ENCODE measurements around the gene SORCS3. TPM values are rescaled to one million over a fixed set of nuclear protein-coding genes. Genes with fewer than 3 reads are reported as not detected.

SORCS3 gene
- polyA plus RNA-seq, 1 donor (not counting 4 experiments of a cell fraction or from before 2014, with no cell fraction given) = not detected

DNA sequence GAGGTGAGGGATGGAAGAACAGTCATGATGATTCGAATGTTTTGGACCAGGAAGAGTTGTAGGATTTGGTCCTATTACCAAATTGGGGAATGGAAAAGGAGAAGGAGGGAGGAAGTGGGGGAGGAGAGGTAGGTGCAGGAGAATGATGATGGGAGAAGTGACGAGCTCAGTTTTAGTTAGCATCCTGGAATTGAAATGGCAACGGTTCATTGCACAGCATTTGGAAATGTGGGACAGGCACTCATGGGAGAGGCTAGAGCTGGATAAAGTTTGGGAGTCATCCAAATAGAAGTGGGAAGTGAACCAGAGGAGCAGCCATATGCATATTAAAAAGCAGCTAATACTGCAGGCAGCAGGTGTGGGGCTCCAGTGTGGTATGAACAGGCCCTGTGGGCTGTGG lies 253.6 kb downstream of the SORCS3 start:
- H3K27me3 ChIP-seq (ENCODE audit: control insufficient read depth, extremely low read depth, insufficient read depth, low read length) = no peaks in the 10 kb centered on the region
- no peak overlapping the region for H2AFZ ChIP-seq (ENCODE audit: control insufficient read depth, low read length)
- H3K36me3 ChIP-seq (ENCODE audit: control insufficient read depth in 2 of 2, extremely low read depth in 1 of 2, insufficient read depth in 2 of 2, low read length in 2 of 2) = no peaks in the 10 kb centered on the region
- H3K4me1 ChIP-seq (ENCODE audit: control insufficient read depth, extremely low read depth, insufficient read depth, low read length) = no peaks in the 10 kb centered on the region
- H3K79me2 ChIP-seq (ENCODE audit: control insufficient read depth, insufficient read depth, low read length) = no peaks in the 10 kb centered on the region
- no peaks in the 10 kb centered on the region for H3K9me3 ChIP-seq (ENCODE audit: control insufficient read depth, low read depth, low read length)
- FAIRE-seq = no peak
- no peak overlapping the region for H3K27ac ChIP-seq (ENCODE audit: control insufficient read depth, insufficient read depth, low read length)
- no peak for DNase-seq (ENCODE audit: low read depth, low spot score)
- no peak overlapping the region for H3K4me3 ChIP-seq (ENCODE audit: control insufficient read depth in 2 of 3, extremely low read depth in 1 of 3, insufficient read depth in 2 of 3, low read depth in 1 of 3, low read length in 3 of 3)
- no peak for TF ChIP-seq CTCF (optimal IDR thresholded peaks at IDR 0.05 in 1 of 3, IDR thresholded peaks at IDR 0.05 in 1 of 3, conservative IDR thresholded peaks at IDR 0.05 in 1 of 3; ENCODE audit: extremely low read depth in 1 of 3, insufficient read depth in 2 of 3, low read length in 3 of 3)
- TF ChIP-seq EZH2 (IDR thresholded peaks at IDR 0.05; ENCODE audit: low read length) = no peak
- H3K9ac ChIP-seq (ENCODE audit: control insufficient read depth, extremely low read depth, insufficient read depth, low read length) = no peak overlapping the region
- H3K9me1 ChIP-seq (ENCODE audit: control insufficient read depth, extremely low read depth, insufficient read depth, low read length) = no peaks in the 10 kb centered on the region
- dilution Hi-C loops (cut with MboI; ENCODE audit: extremely low pct_ligation_motif_present, low sequenced_read_pairs) = no loop called here
- no peak overlapping the region for H3K4me2 ChIP-seq (ENCODE audit: control insufficient read depth, extremely low read depth, insufficient read depth, low read depth, low read length)
- no peaks in the 10 kb centered on the region for H4K20me1 ChIP-seq (ENCODE audit: control insufficient read depth, extremely low read depth, insufficient read depth, low read length)

DNA sequence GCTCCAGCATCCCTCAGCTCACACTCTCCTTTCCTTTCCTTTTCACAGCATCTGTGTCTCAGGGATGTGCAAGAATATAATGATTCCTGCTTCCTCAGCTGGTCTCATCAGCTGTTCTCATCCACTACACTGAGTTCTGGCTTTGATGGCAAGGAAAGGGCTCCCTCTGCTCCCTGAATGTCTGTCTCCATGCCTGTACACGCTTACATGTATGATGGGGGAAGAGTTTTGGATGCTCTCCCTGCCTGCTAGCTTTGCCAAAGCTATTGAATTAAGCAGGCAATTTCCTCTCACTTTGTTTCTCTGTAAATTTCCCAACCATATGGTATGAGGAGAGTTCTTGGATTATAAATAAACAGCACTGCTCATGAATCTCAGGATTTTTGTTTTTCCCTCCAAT lies 254.5 kb downstream of the SORCS3 start:
- Histone ChIP-seq H3K36me3 (ENCODE audit: control insufficient read depth in 2 of 2, extremely low read depth in 1 of 2, insufficient read depth in 2 of 2, low read length in 2 of 2) (no peaks in the 10 kb centered on the region), H3K4me3 (ENCODE audit: control insufficient read depth in 2 of 3, extremely low read depth in 1 of 3, insufficient read depth in 2 of 3, low read depth in 1 of 3, low read length in 3 of 3) (no peak overlapping the region), H3K27me3 (ENCODE audit: control insufficient read depth, extremely low read depth, insufficient read depth, low read length) (no peaks in the 10 kb centered on the region), H3K4me2 (ENCODE audit: control insufficient read depth, extremely low read depth, insufficient read depth, low read depth, low read length) (no peak overlapping the region), H3K9me1 (ENCODE audit: control insufficient read depth, extremely low read depth, insufficient read depth, low read length) (no peaks in the 10 kb centered on the region), H2AFZ (ENCODE audit: control insufficient read depth, low read length) (no peak overlapping the region), H3K9ac (ENCODE audit: control insufficient read depth, extremely low read depth, insufficient read depth, low read length) (no peak overlapping the region), H3K4me1 (ENCODE audit: control insufficient read depth, extremely low read depth, insufficient read depth, low read length) (no peaks in the 10 kb centered on the region), H3K79me2 (ENCODE audit: control insufficient read depth, insufficient read depth, low read length) (no peaks in the 10 kb centered on the region), H4K20me1 (ENCODE audit: control insufficient read depth, extremely low read depth, insufficient read depth, low read length) (no peaks in the 10 kb centered on the region), H3K27ac (ENCODE audit: control insufficient read depth, insufficient read depth, low read length) (no peak overlapping the region), H3K9me3 (ENCODE audit: control insufficient read depth, low read depth, low read length) (no peaks in the 10 kb centered on the region)
- FAIRE-seq = no peak
- dilution Hi-C loops (cut with MboI; ENCODE audit: extremely low pct_ligation_motif_present, low sequenced_read_pairs) = no loop called here
- TF ChIP-seq EZH2 (IDR thresholded peaks at IDR 0.05; ENCODE audit: low read length) (no peak), CTCF (optimal IDR thresholded peaks at IDR 0.05 in 1 of 3, IDR thresholded peaks at IDR 0.05 in 1 of 3, conservative IDR thresholded peaks at IDR 0.05 in 1 of 3; ENCODE audit: extremely low read depth in 1 of 3, insufficient read depth in 2 of 3, low read length in 3 of 3) (no peak)
- no peak for DNase-seq (ENCODE audit: low read depth, low spot score)
